Measurements from ENCODE around the gene SAP30BP.
"Not testable (repeated sequence)": the region's sequence is repeated elsewhere in the genome, so short reads cannot be mapped to it uniquely, and the experiment has no call there.

Gene SAP30BP

GRCh38 chr17:75634376-75634740 is 32.8 kb upstream of the SAP30BP start:
- DNase-seq (ENCODE audit: low spot score) = peak; percentile 85

DNA sequence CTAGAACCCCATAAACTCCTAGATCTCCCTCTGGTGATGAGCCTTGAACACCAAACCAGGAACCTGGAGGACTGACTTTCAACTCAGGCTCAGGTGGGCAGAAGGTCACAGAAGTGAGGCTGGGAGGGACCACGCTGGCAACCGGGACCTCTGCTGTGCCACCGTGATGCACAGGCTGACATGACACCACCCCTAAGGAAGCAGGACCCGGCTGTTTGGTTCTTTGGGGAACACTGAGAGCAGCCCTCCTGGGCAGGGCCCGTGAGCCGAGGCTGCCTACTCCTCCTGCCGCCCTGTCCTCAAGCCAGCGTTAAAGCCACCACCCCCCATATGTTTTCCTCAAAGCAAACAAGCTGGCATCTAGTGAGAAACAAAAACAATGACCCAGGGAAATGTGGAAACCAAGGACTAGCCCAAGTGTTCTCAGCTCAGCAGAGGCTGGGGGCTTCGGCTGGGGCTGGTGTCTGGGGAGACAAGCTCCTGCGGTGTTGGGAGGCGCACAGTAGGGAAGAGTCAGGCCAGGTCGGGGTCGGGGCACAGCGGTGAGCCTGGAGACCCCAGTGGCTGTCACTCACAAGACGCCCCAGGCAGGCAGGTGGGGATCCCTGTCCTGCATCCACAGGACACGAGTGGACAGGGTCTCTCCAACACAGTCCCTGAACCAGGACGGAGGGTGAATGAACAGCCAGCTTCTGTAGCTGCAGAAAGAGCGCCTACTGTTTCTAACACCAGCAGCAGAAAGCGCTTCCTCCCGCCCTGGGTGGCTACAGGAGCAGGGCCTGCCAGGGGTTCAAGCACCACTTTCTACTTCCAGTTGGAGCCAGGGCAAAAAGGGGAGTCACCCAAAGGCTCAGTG is 32.2 kb upstream of the SAP30BP start:
- no peak for DNase-seq (ENCODE audit: low spot score)

DNA sequence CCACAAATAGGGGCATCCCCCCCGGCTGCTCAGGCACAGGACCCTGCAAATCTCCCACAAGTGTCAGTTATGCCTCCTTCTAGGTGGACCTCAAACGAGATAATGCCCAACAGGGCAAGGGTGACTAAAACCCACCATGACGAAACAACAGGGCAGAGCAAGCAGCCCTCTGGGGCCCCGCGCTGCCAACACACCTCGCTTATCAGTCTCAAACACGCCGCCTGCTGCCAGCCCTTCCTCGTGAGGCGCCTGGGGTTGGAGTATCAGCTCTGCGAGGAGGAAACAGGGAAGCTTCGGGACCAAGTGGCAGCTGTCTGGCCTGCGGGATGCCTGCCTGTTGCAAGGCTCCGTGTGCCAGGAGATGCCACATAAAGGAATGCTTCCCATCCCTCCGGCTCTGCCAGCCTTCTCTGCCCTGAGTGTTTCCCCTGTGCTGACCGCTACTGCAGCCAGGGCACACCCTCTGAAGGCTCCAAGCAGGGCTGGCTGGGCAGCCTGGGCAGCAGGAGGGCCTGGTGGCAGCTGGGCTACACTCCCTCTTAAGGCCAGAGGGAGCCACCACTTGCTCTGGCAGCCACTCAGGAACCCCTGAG is 31.4 kb upstream of the SAP30BP start:
- peak; percentile 47 for DNase-seq (ENCODE audit: low spot score)

DNA sequence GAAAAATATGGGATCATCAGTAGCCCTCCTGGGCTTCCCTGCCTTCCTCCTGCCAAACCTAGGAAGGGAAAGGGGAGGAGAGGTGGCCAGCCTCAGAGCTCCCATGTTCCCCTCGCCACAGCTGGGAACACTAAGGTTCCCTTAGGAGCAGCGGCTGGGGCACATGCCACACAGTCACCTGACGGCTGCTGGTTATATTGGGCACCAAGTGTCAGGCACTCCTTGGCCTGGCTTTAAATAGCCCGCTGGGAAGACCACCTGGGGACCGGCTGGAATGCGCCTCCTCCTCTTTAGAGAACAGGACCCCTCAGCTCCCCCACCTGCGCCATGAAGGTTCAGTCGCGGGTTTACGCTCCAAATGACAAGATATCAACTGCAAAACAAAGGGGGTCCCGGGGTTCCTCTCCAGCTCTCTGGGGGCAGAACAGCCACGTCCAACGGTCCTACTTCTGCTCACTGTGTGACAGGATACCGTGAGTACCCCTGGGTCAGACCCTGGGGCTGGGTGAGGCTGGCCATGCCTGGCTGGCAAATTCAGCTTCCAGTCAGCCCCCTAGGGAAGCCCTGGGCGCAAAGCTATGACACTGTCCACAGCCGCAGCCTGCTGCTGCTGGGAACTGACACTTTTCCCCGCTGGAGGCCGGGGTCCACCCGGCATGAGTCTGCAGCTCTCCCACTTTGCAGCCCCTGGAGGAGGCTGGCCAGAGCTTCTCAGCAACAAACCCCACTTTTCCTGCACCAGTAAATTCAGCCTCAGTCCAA is 30.6 kb upstream of the SAP30BP start:
- no peak for DNase-seq (ENCODE audit: low spot score)

DNA sequence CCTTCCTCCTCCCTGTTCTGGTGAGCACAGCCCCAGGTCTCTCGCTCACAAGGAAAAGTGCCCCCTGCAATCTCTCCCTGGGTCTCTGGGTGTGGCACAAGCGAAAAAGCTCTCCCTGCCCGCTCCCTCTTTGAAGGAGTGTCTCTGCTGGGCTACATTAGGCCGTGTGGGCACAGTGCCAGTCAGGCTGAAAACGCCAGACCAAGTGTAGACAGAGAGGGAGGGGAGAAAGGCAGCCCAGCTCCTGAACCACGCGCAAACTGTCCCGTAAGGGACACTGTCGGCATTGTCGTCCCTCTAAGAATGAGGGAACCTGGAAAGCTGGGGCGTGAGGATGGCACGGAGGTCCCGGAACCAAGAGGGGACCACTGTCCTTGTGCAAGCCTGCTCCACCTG is 30.0 kb upstream of the SAP30BP start:
- DNase-seq (ENCODE audit: low spot score) = no peak

GRCh38 chr17:75637551-75637950 is 29.6 kb upstream of the SAP30BP start:
- DNase-seq (ENCODE audit: low spot score) = no peak

GRCh38 chr17:75638039-75638438 is 29.1 kb upstream of the SAP30BP start:
- not testable (repeated sequence) for DNase-seq (ENCODE audit: low spot score)

- no peak for DNase-seq (ENCODE audit: low spot score)
Observed at GRCh38 chr17:75638893-75639292, 28.2 kb upstream of the SAP30BP start.

DNA sequence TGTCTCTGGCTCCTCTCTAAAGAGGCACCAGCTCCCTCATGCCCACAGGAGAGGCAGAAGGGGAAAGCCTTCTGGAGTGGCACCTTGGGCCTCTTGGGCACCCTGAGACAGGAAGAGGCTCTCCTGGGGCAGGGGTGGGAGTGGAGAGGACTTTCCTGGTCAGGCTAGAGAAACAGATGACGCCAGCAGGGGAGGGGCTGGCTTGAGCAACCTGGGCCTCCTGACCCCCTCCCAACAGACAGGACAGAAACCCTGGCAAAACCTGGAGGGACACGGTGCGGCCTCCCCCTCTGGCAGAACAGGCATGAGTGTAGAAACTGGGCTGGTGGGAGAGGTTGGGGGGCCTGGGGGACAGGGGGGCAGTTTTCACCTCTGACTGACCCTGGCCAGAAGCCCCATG is 27.8 kb upstream of the SAP30BP start:
- no peak for DNase-seq (ENCODE audit: low spot score)

- no peak for DNase-seq (ENCODE audit: low spot score)
Observed at GRCh38 chr17:75639771-75640555, 27.2 kb upstream of the SAP30BP start.

GRCh38 chr17:75640556-75641119 is 26.5 kb upstream of the SAP30BP start:
- DNase-seq (ENCODE audit: low spot score) = no peak

GRCh38 chr17:75641343-75641742 is 25.8 kb upstream of the SAP30BP start:
- no peak for DNase-seq (ENCODE audit: low spot score)

DNA sequence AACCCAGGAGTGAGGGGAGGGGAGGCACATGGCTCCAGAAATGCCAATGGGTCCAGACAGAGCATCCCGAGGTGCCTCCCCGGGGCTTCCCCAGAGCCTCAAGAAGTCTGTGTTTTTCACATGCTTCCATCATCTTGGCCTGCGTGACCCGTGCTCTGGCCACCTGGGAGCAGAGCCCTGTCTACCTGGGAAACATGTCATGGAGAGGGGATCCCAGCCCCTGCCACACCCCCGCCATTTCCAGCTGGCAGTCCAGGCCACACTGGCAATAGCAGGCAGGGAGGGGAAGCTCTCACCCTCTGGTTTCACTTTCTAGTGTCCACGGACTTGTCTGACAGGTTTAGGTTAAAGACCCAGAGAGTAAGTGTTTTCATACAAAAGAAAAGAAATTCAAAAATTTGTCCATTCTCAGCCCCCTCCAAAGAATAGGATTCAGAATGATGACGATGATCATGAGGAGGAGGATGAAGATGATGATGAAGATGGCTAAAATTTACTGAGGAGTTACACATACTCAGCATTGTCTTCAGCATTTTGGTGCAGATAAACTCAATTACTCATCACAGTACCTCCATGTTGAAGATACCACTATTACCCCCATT is 24.9 kb upstream of the SAP30BP start:
- DNase-seq (ENCODE audit: low spot score) = no peak

- DNase-seq (ENCODE audit: low spot score) = no peak
Observed at GRCh38 chr17:75642784-75643642, 24.1 kb upstream of the SAP30BP start.

- no peak for DNase-seq (ENCODE audit: low spot score)
Observed at GRCh38 chr17:75643643-75644017, 23.5 kb upstream of the SAP30BP start.

DNA sequence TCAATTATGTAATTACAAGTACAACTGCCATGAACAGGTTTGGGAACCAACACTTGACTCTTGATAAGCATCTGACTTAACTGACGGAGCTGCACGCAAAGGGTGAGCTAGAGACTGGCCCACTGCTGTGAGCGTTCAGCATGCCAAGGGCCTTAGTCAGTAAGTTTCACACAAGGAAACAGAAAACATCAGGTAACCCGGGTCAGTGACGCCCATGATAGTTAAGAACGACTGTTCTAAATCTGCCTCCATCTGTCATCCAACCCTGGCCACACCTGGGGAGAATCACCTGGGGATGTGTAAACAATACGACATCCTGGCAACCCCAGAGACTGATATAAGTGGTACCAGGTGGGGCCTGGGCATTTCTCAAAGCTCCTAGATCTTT is 21.6 kb upstream of the SAP30BP start:
- DNase-seq (ENCODE audit: low spot score) = no peak

- DNase-seq (ENCODE audit: low spot score) = no peak
Observed at GRCh38 chr17:75645889-75646637, 21.1 kb upstream of the SAP30BP start.

DNA sequence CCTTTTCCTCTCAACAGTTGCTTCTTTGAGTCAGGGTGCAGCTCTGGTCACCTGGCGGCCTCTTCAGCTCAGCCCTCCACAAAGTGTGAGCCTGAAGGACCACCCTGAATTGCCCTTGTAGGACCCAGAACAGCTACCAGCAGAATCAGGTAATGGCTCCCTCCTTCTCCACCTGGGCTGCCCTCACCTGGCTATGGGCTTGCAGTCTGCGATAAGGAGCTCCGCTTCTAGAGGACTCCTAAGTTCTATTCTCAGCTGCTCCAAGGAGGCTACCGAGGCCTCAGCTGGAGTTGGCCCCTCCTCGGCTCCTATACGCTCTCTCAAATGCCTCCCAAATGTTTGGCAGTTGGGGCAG is 20.5 kb upstream of the SAP30BP start:
- DNase-seq (ENCODE audit: low spot score) = peak; percentile 40

- DNase-seq (ENCODE audit: low spot score) = no peak
Observed at GRCh38 chr17:75647061-75647460, 20.1 kb upstream of the SAP30BP start.

- DNase-seq (ENCODE audit: low spot score) = no peak
Observed at GRCh38 chr17:75647921-75648320, 19.2 kb upstream of the SAP30BP start.

Measured in ecto neural progenitor cell (in vitro differentiated cells).